HG03045 (cell line): ENCODE measurements around the gene SLC25A47.
"Not testable (repeated sequence)": the region's sequence is repeated elsewhere in the genome, so short reads cannot be mapped to it uniquely, and the experiment has no call there.

Source experiments
- ATAC-seq: cut with Tn5 transposase; IDR thresholded peaks from one replicate; pipeline ENCODE4 v1.9.1; 2021; ENCODE audit warnings: mild to moderate bottlenecking, moderate library complexity; ENCODE audit not compliant: unreplicated experiment

The SLC25A47 gene

GRCh38 chr14:100323121-100323941 is at the start of gene SLC25A47:
Gene SLC25A47 (plus strand): TSS chr14:100323339. CDS start chr14:100323415, 76 bp downstream.
- no peak for ATAC-seq

GRCh38 chr14:100274250-100274649 is 48.9 kb upstream of the SLC25A47 start:
- no peak for ATAC-seq

GRCh38 chr14:100275214-100275613 is 47.9 kb upstream of the SLC25A47 start:
- ATAC-seq: no peak

GRCh38 chr14:100278702-100279101 is 44.4 kb upstream of the SLC25A47 start:
- no peak for ATAC-seq

GRCh38 chr14:100279133-100279532 is 44.0 kb upstream of the SLC25A47 start:
- ATAC-seq: no peak

- no peak for ATAC-seq
These were observed 43.6 kb upstream of the SLC25A47 start for GRCh38 chr14:100279563-100279962.

GRCh38 chr14:100281286-100282082 is 41.7 kb upstream of the SLC25A47 start:
- no peak for ATAC-seq

GRCh38 chr14:100282083-100282350 is 41.1 kb upstream of the SLC25A47 start:
- ATAC-seq: no peak

- no peak for ATAC-seq
These were observed 40.2 kb upstream of the SLC25A47 start for GRCh38 chr14:100282766-100283419.

- not testable (repeated sequence) for ATAC-seq
These were observed 39.7 kb upstream of the SLC25A47 start for GRCh38 chr14:100283436-100283835.

- no peak for ATAC-seq
These were observed 38.9 kb upstream of the SLC25A47 start for GRCh38 chr14:100283984-100284881.

GRCh38 chr14:100285021-100285912 is 37.9 kb upstream of the SLC25A47 start:
- ATAC-seq: peak; percentile 86

GRCh38 chr14:100285913-100286400 is 37.2 kb upstream of the SLC25A47 start:
- ATAC-seq: no peak

GRCh38 chr14:100286484-100287191 is 36.5 kb upstream of the SLC25A47 start:
- ATAC-seq: no peak

GRCh38 chr14:100287202-100287997 is 35.7 kb upstream of the SLC25A47 start:
- no peak for ATAC-seq

- ATAC-seq: not testable (repeated sequence)
These were observed 35.2 kb upstream of the SLC25A47 start for GRCh38 chr14:100287998-100288295.

GRCh38 chr14:100288382-100289185 is 34.6 kb upstream of the SLC25A47 start:
- no peak for ATAC-seq
